RWPE1 (cell line): ENCODE data around the gene ARHGEF12.

Source experiments
- CTCF ChIA-PET: fragments of 350-600 bp; sonication (Branson Sonifier 250); formaldehyde crosslinking; extraction: SDS; loops from one replicate; lab custom pipeline; 2021; lab: Yijun Ruan, JAX
- POLR2A ChIA-PET: fragments of 400-600 bp; formaldehyde crosslinking; extraction: SDS; loops from one replicate; lab custom pipeline; 2020; ENCODE audit warnings: antibody characterized with exemption; ENCODE audit not compliant: low non-redundant PET; lab: Yijun Ruan, JAX
- DNase-seq: peaks from one replicate; pipeline ENCODE4 v3.0.0; 2012; ENCODE audit warnings: low spot score
- H3K27ac ChIP-seq: fragments of 450-650 bp; 2 replicates; pipeline ENCODE4 v1.5.1; 2017
- CTCF ChIP-seq: fragments of 450-650 bp; conservative IDR thresholded peaks from 2 replicates; pipeline ENCODE4 v1.5.1; 2017; ENCODE audit warnings: low read depth, mild to moderate bottlenecking

ARHGEF12 gene

GRCh38 chr11:120467627-120468026 is 131.4 kb downstream of the ARHGEF12 start:
- DNase-seq = no peak
- TF ChIP-seq CTCF = no peak
- CTCF ChIA-PET = interaction anchor here (0.6 kb wide), 1 partner anchor 257 kb away, joined by 5 read pairs; no protein-coding TSS in a partner anchor
- H3K27ac ChIP-seq = no peak overlapping the region
- POLR2A ChIA-PET = no interaction called here

DNA sequence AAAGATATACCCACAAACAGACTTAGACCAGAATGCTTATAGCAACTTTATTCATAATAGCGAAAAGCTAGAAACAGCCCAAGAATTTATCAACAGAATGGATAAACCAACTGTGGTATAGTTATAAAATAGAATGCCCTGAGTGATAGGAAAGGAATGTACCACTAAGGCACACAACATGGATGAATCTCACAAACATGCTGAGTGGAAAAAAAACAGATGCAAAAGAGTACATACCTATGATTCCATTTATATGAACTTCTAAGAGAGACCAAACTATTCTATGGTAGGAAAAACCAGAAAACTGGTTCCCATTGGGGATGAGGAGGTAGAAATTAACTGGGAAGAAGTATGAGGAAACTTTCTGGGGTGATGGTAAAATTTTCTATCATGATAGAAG is 134.9 kb downstream of the ARHGEF12 start:
- no peak for DNase-seq
- POLR2A ChIA-PET = no interaction called here
- TF ChIP-seq CTCF = no peak
- no peak overlapping the region for H3K27ac ChIP-seq
- CTCF ChIA-PET = no interaction called here

DNA sequence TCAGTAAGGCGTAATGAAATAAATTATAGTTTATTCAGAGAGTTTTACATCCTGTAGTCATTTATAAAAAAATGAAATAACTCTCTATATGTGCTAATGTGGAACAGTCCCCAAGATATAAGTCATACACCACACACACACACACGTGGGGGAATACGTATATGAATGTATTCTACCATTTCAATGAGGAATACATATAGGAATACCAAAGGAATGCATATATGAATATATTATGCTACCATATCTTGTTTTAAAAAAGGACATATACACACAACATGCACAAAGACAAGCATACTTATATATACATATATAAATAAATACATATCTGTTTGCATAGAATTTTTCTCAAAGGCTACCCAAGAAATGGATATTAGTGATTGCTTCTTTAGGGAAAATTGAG is 135.8 kb downstream of the ARHGEF12 start:
- ChIA-PET POLR2A (no interaction called here), CTCF (no interaction called here)
- DNase-seq = no peak
- TF ChIP-seq CTCF = no peak
- H3K27ac ChIP-seq = no peak overlapping the region

DNA sequence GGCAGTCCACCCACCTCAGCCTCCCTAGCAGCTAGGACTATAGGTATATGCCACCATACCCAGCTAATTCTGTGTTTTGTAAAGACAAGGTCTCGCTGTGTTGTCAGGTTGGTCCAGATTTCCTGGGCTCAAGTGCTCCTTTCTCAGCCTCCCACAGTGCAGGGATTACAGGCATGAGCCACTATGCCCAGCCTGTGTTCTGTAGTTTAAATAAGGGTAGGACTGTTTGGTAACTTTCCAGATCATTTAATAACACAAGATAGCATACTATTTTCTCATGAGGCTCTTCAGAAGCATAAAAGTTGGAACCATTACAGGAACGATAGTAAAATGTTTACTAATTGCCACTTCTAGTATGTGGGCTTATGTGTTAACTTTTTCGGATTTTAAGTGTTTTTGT is 137.3 kb downstream of the ARHGEF12 start:
- ChIA-PET POLR2A (no interaction called here), CTCF (no interaction called here)
- TF ChIP-seq CTCF = no peak
- DNase-seq = no peak
- H3K27ac ChIP-seq = no peak overlapping the region

DNA sequence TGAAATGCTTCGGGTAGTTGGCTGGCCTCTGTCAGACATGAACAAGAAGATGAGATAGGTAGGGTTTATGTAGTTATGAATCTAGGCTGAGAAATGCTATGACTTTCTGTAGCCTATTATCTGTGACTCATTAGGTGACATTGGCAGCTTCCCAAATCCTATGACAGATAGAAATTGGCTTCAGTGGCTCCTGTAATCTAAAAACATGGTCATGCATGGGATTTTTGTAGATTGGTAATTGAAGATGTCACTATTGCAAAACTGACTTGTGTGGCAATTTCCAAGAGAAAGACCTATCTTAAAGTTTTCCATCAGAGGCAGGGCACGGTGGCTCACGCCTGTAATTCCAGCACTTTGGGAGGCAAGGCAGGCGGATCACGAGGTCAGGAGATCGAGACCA is 145.9 kb downstream of the ARHGEF12 start:
- ChIA-PET POLR2A (no interaction called here), CTCF (no interaction called here)
- DNase-seq = no peak
- no peak overlapping the region for H3K27ac ChIP-seq
- no peak for TF ChIP-seq CTCF

DNA sequence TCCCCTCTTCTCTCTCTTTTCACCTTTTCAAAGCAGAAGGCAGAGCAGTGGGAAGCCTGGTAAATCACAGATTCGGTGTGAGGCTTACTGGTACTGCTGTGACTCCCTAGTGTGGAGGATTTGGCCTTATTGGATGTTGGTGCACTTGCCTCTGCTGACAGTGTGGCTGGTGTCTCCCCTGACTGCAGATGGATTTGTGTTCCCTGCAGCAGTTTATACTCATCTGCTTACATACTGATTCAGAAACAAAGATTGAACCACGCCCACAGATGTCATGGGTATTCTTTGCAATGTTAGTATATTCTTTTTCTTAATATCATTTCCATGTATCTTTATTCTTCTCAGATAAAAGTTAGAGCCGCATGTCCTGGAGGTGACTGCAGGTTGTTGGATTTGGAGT is 148.5 kb downstream of the ARHGEF12 start:
- no peak for DNase-seq
- no peak overlapping the region for H3K27ac ChIP-seq
- CTCF ChIA-PET = interaction anchor here (0.7 kb wide), 1 partner anchor 855 kb away, joined by 4 read pairs; no protein-coding TSS in a partner anchor
- TF ChIP-seq CTCF = no peak
- POLR2A ChIA-PET = no interaction called here

DNA sequence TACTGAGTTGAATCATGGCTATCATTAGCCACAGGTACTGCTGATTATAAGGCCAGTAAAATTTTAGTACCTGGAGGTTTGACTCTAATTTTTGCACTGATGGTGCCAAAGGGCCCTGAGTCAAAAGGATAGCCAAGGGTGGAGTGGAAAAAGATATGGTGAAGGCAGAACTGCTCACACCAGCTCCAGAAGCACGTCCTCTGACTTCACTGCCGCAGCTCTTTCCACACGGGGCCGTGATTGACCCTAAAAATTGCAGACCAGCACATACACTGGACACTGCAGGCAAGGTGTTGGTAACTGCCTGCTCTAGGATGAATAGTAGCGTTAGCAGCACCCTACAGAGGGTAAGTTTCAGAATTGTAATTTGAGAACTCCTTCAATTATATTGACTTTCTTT is 149.9 kb downstream of the ARHGEF12 start:
- DNase-seq = no peak

More for the DNA sequence above, 149.9 kb downstream of the ARHGEF12 start:
- no peak for TF ChIP-seq CTCF
- ChIA-PET POLR2A (no interaction called here), CTCF (no interaction called here)
- H3K27ac ChIP-seq = no peak overlapping the region
